AG04449 (cell line): Measurements from ENCODE around the gene TTLL10.

Experiments
- CTCF ChIA-PET: fragments of 350-600 bp; formaldehyde crosslinking; extraction: SDS; loops from one replicate; lab custom pipeline; 2021; ENCODE audit warnings: antibody characterized with exemption; lab: Yijun Ruan, JAX
- POLR2A ChIA-PET: fragments of 400-600, 350-600 bp; formaldehyde crosslinking; extraction: SDS; loops from one replicate; lab custom pipeline; 2020; ENCODE audit warnings: antibody characterized with exemption, inconsistent platforms; lab: Yijun Ruan, JAX
- DNase-seq: peaks from one replicate; pipeline ENCODE4 v3.0.0-alpha.2; 2010; ENCODE audit warnings: low read depth, low spot score
- H3K4me3 ChIP-seq: 2 replicates; pipeline ENCODE4 v1.5.1; 2011; ENCODE audit warnings: low read depth, mild to moderate bottlenecking, control low read depth, low read length
- CTCF ChIP-seq: IDR thresholded peaks from one replicate; pipeline ENCODE4 v1.5.1; 2011; ENCODE audit warnings: mild to moderate bottlenecking, moderate library complexity, low read length, control low read depth, inconsistent platforms; ENCODE audit not compliant: insufficient read depth; ENCODE audit errors: missing control alignments

The TTLL10 gene

GRCh38 chr1:1245817-1246576 lies 72.3 kb downstream of the TTLL10 start:
- no peak for DNase-seq
- POLR2A ChIA-PET = interaction anchor here (0.7 kb wide), 1 partner anchor 19 kb away, joined by 4 read pairs; no protein-coding TSS in a partner anchor
- CTCF ChIA-PET = no interaction called here
- no peak overlapping the region for H3K4me3 ChIP-seq
- no peak for TF ChIP-seq CTCF

- no peak within 1 kb of the TSS for H3K4me3 ChIP-seq
- ChIA-PET CTCF (no interaction called here), POLR2A (interaction anchor here (0.7 kb wide), 1 partner anchor 18 kb away, joined by 4 read pairs; no protein-coding TSS in a partner anchor)
- no peak for DNase-seq
- TF ChIP-seq CTCF = no peak
Measured at GRCh38 chr1:1246577-1247340, 73.1 kb downstream of the TTLL10 start, which contains the start of gene C1QTNF12. Gene C1QTNF12 (minus strand): TSS chr1:1246722. CDS start chr1:1246690, 32 bp downstream.

- ChIA-PET CTCF (no interaction called here), POLR2A (no interaction called here)
- no peak for TF ChIP-seq CTCF
- H3K4me3 ChIP-seq = no peak overlapping the region
- no peak for DNase-seq
Measured at GRCh38 chr1:1247341-1247913, 73.7 kb downstream of the TTLL10 start.
